AML-193 (cell line): Measurements from ENCODE around the gene ZCCHC2.
A peak's percentile ranks its signal among the peaks of the same experiment; 100 is the strongest.

Source experiments
- DNase-seq, 2 experiments: peaks; one replicate each; lab custom pipeline; 2025; lab: John Stamatoyannopoulos, UW

ZCCHC2 gene

GRCh38 chr18:62538881-62539280 is 16.1 kb downstream of the ZCCHC2 start:
- no peak for DNase-seq

- no peak for DNase-seq
Observed at GRCh38 chr18:62539284-62540165, 16.7 kb downstream of the ZCCHC2 start.

GRCh38 chr18:62543021-62543420 is 20.2 kb downstream of the ZCCHC2 start:
- no peak for DNase-seq

DNA sequence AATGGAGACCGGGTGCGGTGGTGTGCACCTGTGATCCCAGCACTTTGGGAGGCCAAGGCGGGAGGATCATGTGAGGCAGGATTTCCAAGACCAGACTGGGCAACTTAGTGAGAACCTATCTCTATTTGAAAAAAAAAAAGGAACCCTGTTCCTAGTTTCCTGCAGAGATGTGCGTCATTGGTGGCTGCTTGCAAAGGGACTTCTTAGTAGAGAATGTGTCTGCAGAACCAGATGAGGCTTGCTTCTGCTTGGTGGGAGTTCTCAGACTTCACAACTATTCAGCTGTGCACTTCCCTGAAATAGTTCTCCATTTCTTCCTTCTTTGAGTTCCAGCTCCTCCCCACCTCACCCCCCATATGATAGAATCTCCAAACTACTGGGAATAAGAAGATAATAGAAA is 22.3 kb downstream of the ZCCHC2 start:
- no peak for DNase-seq

DNA sequence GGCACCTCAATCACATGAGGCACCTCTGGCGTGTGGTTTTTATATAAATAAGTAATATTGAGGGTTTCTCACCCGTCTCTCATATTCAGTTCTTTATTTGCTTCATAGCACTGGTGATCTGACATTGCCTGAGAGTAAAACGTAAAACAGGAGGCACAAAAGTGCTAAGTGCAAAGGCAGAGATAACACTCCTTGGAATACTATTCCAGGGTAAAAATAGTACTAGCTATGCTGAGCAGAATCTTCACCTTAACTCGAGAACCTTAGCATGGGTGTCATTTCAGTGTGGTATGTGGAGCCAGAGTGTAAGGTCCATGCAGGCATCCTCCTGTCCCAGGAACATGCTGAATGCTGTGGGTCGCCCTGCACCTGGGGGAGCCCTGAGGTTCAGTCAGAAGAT is 26.9 kb downstream of the ZCCHC2 start:
- no peak for DNase-seq

DNA sequence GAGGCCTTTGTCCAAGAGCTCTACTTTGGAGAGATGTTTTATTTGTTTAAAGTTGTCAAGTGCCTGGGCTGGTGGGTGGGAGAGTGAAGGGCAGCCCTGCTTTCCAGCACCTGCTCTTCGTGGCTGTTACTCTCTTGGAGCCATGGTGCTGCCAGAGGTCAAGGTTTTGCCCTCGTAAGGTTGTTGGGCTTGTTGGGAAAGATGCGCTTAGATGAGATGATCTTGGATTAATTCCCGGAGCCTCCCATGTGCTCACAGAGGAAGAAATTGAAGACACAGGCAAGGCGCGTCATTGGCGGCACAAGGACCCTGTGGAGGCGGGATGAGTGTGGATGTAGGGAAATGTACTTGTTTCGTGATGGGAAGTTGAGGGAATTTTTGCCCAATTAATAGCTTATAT is 27.9 kb downstream of the ZCCHC2 start:
- no peak for DNase-seq

GRCh38 chr18:62551972-62552513 is 29.2 kb downstream of the ZCCHC2 start:
- DNase-seq = no peak

DNA sequence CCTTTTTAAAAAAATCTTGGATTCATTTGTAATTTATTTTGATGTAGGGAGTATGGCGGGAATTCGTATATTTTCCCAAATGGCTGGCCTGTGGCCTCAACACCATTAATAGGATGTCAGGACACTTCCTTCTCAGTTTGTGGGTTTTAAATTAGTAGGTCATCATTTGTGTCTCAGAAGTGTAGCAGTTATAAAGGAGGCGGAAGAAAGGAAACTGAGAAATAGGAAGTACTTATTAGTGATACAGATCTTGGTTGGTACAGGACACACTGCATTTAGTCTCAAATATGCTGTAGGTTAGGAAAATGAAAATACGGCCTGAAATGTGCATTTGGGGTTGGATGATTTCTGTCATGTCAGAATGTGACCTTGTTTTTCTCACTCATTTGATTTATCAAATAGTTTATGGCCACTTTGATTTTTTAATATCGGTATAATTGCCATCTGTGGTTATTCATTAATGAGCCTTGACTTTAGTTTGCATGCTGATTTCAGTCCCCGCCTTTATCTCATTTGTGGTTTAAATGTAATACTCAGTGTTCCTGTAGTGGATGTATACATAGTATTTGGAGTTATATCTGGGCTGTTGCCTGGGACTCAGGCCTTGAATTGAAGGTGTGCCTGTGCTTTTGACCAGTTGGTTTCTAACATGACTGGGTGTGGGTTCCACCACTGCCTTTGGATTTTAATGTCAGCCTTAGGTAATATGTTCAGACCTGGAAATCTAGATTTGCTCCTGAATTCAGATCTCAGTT is 31.4 kb downstream of the ZCCHC2 start:
- peak; percentile 43 to 51 for DNase-seq

DNA sequence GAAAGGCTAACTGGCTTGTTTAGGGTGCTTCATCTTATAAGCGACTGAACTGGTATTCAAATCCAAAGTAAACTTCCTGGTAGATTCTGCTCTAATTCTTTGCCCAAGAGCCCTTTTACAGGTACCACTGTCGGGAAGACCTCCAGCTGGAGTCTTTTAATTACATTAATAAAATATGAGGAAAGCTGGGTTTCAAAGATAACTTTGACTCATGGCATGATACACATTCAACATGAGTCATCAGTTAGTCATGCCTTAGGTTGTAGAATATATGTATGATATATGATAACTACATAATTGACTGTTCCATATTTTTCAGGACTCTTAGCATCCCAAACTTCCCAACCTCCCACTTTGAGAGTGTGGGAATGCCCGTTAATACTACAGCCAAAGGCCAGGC is 32.3 kb downstream of the ZCCHC2 start:
- no peak for DNase-seq

DNA sequence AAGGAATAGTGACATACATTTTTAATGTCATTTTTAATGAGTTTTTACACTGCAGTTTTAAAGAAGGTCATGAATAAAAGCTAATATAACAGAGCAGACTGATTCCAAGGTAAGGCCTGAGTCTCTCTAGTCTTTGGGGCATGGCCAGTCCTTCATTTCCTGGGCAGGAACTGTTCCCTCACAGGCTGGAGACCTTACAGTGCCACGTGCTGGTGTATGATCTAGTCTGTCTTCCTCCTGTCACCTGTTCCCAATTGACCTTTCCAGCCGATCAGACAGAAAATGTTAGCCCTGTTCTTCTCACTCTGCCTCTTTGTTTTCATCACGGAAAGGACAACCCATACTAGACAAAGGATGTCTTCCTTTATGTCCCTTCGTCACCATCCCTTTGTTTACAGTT is 33.6 kb downstream of the ZCCHC2 start:
- DNase-seq = no peak

- no peak for DNase-seq
Observed at GRCh38 chr18:62558015-62558663, 35.3 kb downstream of the ZCCHC2 start.

GRCh38 chr18:62564044-62564443 is 41.2 kb downstream of the ZCCHC2 start:
- DNase-seq = no peak

DNA sequence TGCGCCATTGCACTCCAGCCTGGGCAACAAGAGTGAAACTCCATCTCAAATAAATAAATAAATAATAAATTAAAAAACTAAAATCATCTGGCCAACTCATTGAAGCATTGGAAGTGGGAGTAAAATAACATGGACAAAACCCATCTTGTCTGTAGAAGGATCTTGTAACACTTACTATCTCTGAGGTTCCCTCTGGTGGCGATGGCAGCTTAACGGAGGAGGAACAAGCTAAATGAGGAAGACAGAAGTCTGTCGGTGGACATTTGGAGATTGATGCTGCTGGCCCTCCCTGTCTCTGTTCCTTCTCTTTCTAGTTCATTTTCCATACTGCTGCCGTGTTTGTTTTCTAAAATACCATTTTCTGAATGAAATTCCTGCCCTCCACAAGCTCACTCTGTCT is 43.4 kb downstream of the ZCCHC2 start:
- DNase-seq = peak; percentile 33 to 47

- DNase-seq = no peak
Observed at GRCh38 chr18:62566818-62567217, 44.0 kb downstream of the ZCCHC2 start.

GRCh38 chr18:62569081-62569655 is 46.3 kb downstream of the ZCCHC2 start:
- no peak for DNase-seq

DNA sequence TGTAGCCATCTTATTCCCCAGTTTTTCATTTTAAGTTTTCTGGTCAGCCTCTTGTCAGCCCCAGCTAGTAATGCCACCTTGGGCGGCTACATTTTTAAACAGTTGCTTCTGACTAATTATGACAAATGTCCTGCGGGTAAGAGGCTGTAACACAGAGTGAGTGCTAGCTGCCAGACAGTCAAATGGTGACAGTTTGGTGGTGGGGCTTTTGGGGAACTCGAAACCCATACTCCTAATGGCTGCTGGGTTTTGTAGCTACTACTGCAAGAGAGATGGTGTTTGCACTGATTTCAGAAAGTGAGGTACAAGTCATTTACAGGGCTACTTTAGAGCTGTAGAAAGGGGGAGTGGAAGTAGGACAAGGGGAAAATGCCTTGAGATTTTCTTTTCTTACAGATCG is 48.2 kb downstream of the ZCCHC2 start:
- DNase-seq = no peak

DNA sequence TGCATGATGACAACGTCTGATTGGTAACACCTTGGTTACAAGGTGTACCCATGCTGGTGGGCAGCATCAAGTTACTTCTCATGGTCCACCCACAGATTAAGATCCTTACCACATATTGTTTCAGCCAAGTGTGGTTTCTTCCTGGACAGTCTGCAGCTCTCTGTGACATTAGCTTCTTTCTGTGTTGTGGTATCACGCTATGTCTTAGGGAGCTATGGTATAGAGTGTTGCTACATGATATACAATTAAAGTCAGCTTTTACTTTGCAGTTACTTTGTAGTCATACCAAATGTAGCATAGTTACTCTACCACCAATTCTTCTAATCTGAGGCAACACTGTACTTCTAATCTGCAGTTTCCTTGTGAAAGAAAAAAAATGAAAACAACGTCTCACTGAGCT is 48.8 kb downstream of the ZCCHC2 start:
- no peak for DNase-seq

DNA sequence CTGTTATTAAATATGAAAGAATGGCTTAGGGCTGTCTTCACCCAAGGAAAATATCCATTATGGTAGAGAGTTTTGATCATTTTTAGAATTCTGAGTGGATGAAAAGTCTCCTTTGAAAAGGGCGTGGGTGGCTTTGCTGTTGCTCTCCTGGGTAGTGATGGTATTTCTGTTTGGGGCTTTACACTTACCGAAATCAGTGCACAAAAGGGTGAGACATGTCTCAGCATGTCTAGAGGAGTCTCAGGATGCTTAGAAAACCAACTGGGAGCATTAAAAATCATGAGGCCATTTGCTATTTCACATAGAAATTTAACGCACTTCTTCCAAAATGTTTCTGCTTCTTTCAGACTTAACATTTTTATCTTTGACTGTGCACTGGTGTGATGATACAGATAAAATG is 49.6 kb downstream of the ZCCHC2 start:
- DNase-seq = no peak

DNA sequence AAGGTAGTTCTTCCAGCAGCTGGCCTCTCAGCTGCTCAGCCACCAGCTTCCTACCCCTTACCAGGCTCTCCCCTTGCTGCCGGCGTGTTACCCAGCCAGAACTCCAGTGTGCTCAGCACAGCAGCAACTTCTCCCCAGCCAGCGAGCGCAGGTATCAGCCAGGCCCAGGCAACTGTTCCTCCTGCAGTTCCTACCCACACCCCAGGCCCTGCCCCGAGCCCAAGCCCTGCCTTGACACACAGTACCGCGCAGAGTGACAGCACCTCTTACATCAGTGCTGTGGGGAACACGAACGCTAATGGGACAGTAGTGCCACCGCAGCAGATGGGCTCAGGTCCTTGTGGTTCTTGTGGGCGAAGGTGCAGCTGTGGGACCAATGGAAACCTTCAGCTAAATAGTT is 52.0 kb downstream of the ZCCHC2 start:
- DNase-seq = no peak

GRCh38 chr18:62576271-62576670 is 53.4 kb downstream of the ZCCHC2 start:
- no peak for DNase-seq

DNA sequence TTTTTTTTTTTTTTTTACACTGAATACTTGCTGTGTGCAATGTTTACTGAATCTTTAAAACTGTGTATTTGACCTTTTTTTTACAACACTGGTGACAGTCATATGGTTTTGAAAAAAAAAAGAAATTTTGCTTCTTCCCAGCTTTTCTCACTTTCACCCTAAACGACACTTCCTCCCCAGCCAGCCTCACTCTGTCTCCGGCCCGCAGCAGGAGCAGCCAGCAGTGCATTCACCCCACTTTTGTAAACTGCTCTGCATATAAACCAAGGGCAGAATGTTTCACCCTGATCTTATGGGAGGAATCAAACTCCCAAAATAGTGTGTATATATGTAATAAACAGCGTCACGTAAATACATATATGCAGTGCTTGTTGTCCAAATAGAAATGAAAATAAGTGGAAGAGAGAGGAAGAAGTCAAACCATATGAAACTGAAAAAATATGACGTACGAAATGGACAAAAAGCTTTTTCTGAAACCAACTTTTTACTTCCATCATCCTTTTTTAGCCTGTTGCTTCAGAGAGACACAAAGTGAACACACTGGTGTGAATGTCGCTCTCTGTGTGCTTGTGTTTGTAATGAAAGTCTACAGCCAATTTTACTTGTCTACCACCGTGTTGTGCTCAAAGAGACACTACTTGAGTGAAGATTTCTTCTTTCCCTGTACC is 54.2 kb downstream of the ZCCHC2 start:
- no peak for DNase-seq

- no peak for DNase-seq
Observed at GRCh38 chr18:62577765-62578164, 54.9 kb downstream of the ZCCHC2 start.
